ENCODE measurements around the gene FAM83E. TPM values are rescaled to one million over a fixed set of nuclear protein-coding genes. Genes with fewer than 3 reads are reported as not detected.

FAM83E gene
- total and polyA plus RNA-seq, 2 donors (not counting 1 experiment from before 2014, with no cell fraction given), result 0.15 to 4.1 TPM

- Histone ChIP-seq H3K27me3 (replicated peaks in 1 of 4; ENCODE audit: control extremely low read depth in 1 of 4, control insufficient read depth in 3 of 4, insufficient read depth in 4 of 4, low read length in 3 of 4) (peaks cover 0 to 2% (median 0%) of the 10 kb centered on the region in 4 experiments), H3K9ac (ENCODE audit: low read length) (no peak overlapping the region), H3K9me3 (ENCODE audit: control extremely low read depth in 1 of 3, control insufficient read depth in 2 of 3, insufficient read depth in 1 of 3, low read length in 2 of 3) (no peaks in the 10 kb centered on the region), H4K20me1 (ENCODE audit: control insufficient read depth, insufficient read depth, low read length, poor library complexity, severe bottlenecking) (no peaks in the 10 kb centered on the region), H3K27ac (ENCODE audit: low read length in 2 of 2) (no peak overlapping the region), H3K79me2 (ENCODE audit: control insufficient read depth, insufficient read depth, low read length) (no peaks in the 10 kb centered on the region), H3K4me2 (replicated peaks; ENCODE audit: low read depth, low read length, poor library complexity, severe bottlenecking) (no peak overlapping the region), H3K36me3 (replicated peaks in 1 of 2; ENCODE audit: control extremely low read depth in 1 of 2, control insufficient read depth in 1 of 2, extremely low read depth in 1 of 2, insufficient read depth in 2 of 2, low read length in 1 of 2) (no peaks in the 10 kb centered on the region), H3K4me3 (ENCODE audit: control extremely low read depth in 1 of 5, extremely low read depth in 1 of 5, insufficient read depth in 1 of 5, low read depth in 2 of 5, low read length in 4 of 5) (no peak overlapping the region), H2AFZ (ENCODE audit: insufficient read depth, low read depth, low read length, poor library complexity, severe bottlenecking) (no peak overlapping the region), H3K4me1 (ENCODE audit: control insufficient read depth in 2 of 2, insufficient read depth in 2 of 2, low read length in 2 of 2) (no peaks in the 10 kb centered on the region)
- Mint-ChIP-seq H3K9me3 (ENCODE audit: insufficient read depth) (no peaks in the 10 kb centered on the region), H3K27ac (no peak overlapping the region), H3K4me1 (no peaks in the 10 kb centered on the region), H3K4me3 (no peak overlapping the region), H3K27me3 (peaks cover 3% of the 10 kb centered on the region)
- POLR2A ChIA-PET, result interaction anchor here (0.6 to 0.7 kb wide), 2 partner anchors 47 to 65 kb away, joined by 3 to 6 read pairs; no protein-coding TSS in a partner anchor
- DNase-seq (no peak), ATAC-seq (ENCODE audit: low read depth) (no peak)
- intact Hi-C loops (cut with micrococcal nuclease), result no loop called here
- 91% methylated on average over 9 of the region's 23 CpGs for WGBS (ENCODE audit: insufficient coverage)
- no peak for TF ChIP-seq EZH2 (IDR thresholded peaks at IDR 0.05; ENCODE audit: borderline replicate concordance, insufficient read depth, low read depth, low read length, poor library complexity, severe bottlenecking)
- CTCF ChIA-PET, result no interaction called here
Measured at GRCh38 chr19:48575931-48576622, 38.8 kb downstream of the FAM83E start.

GRCh38 chr19:48573163-48573505 lies 41.7 kb downstream of the FAM83E start:
- POLR2A ChIA-PET, result no interaction called here
- WGBS (ENCODE audit: insufficient coverage), result 96% methylated on average over 11 of the region's 12 CpGs
- no peak overlapping the region for H3K4me3 Mint-ChIP-seq
- Histone ChIP-seq H3K4me1 (ENCODE audit: control insufficient read depth in 2 of 2, insufficient read depth in 2 of 2, low read length in 2 of 2) (no peaks in the 10 kb centered on the region), H3K36me3 (replicated peaks in 1 of 2; ENCODE audit: control extremely low read depth in 1 of 2, control insufficient read depth in 1 of 2, extremely low read depth in 1 of 2, insufficient read depth in 2 of 2, low read length in 1 of 2) (no peaks in the 10 kb centered on the region), H3K9me3 (ENCODE audit: control extremely low read depth in 1 of 3, control insufficient read depth in 2 of 3, insufficient read depth in 1 of 3, low read length in 2 of 3) (no peaks in the 10 kb centered on the region), H3K9ac (ENCODE audit: low read length) (no peak overlapping the region), H3K27me3 (replicated peaks in 1 of 4; ENCODE audit: control extremely low read depth in 1 of 4, control insufficient read depth in 3 of 4, insufficient read depth in 4 of 4, low read length in 3 of 4) (peaks cover 0 to 4% (median 1%) of the 10 kb centered on the region in 4 experiments), H2AFZ (ENCODE audit: insufficient read depth, low read depth, low read length, poor library complexity, severe bottlenecking) (no peak overlapping the region), H4K20me1 (ENCODE audit: control insufficient read depth, insufficient read depth, low read length, poor library complexity, severe bottlenecking) (no peaks in the 10 kb centered on the region), H3K4me3 (ENCODE audit: control extremely low read depth in 1 of 5, extremely low read depth in 1 of 5, insufficient read depth in 1 of 5, low read depth in 2 of 5, low read length in 4 of 5) (no peak overlapping the region), H3K79me2 (ENCODE audit: control insufficient read depth, insufficient read depth, low read length) (no peaks in the 10 kb centered on the region), H3K4me2 (replicated peaks; ENCODE audit: low read depth, low read length, poor library complexity, severe bottlenecking) (no peak overlapping the region), H3K27ac (ENCODE audit: low read length in 2 of 2) (no peak overlapping the region)
- intact Hi-C loops (cut with micrococcal nuclease), result no loop called here
- no peaks in the 10 kb centered on the region for H3K9me3 Mint-ChIP-seq (ENCODE audit: insufficient read depth)
- H3K4me1 Mint-ChIP-seq, result no peaks in the 10 kb centered on the region
- CTCF ChIA-PET, result interaction anchor here (0.9 to 1.0 kb wide), 2 partner anchors 11 to 83 kb away, joined by 3 read pairs; no protein-coding TSS in a partner anchor
- H3K27me3 Mint-ChIP-seq, result peaks cover 11% of the 10 kb centered on the region
- DNase-seq, result no peak
- no peak for ATAC-seq (ENCODE audit: low read depth)
- TF ChIP-seq EZH2 (IDR thresholded peaks at IDR 0.05; ENCODE audit: borderline replicate concordance, insufficient read depth, low read depth, low read length, poor library complexity, severe bottlenecking) (no peak), CTCF (IDR thresholded peaks at IDR 0.05) (no peak)
- H3K27ac Mint-ChIP-seq, result no peak overlapping the region

Data from B cell (primary cell).